NT2/D1 (cell line): ENCODE data around the gene ABCG8.

Source experiments
- DNase-seq: peaks from one replicate; pipeline ENCODE4 v3.0.0-alpha.2; 2011; ENCODE audit warnings: low read depth, low spot score
- H3K27me3 ChIP-seq: 2 replicates; pipeline ENCODE4 v1.6.0; 2011; ENCODE audit warnings: mild to moderate bottlenecking; ENCODE audit not compliant: insufficient read length, insufficient read depth
- H3K36me3 ChIP-seq: 2 replicates; pipeline ENCODE4 v1.6.1; 2011; ENCODE audit warnings: mild to moderate bottlenecking, low read length, mixed read lengths; ENCODE audit not compliant: insufficient read depth, insufficient read length
- H3K4me1 ChIP-seq: 2 replicates; pipeline ENCODE4 v1.5.1; 2011; ENCODE audit not compliant: insufficient read depth, insufficient read length
- H3K4me3 ChIP-seq: 2 replicates; pipeline ENCODE4 v1.5.1; 2011; ENCODE audit warnings: low read depth; ENCODE audit not compliant: insufficient read length
- H3K9ac ChIP-seq: 2 replicates; pipeline ENCODE4 v1.6.0; 2011; ENCODE audit warnings: low read depth; ENCODE audit not compliant: insufficient read length
- H3K9me3 ChIP-seq: 2 replicates; pipeline ENCODE4 v1.5.1; 2011; ENCODE audit warnings: mild to moderate bottlenecking, low read length; ENCODE audit not compliant: insufficient read depth
- SUZ12 ChIP-seq: IDR thresholded peaks from 2 replicates; pipeline ENCODE4 v1.6.1; 2011; ENCODE audit not compliant: insufficient read length, insufficient read depth; ENCODE audit errors: extremely low read depth
- YY1 ChIP-seq: IDR thresholded peaks from 2 replicates; pipeline ENCODE4 v1.6.1; 2011; ENCODE audit not compliant: insufficient read length, insufficient read depth
- ZNF274 ChIP-seq: IDR thresholded peaks from 2 replicates; pipeline ENCODE4 v1.6.1; 2011; ENCODE audit warnings: mild to moderate bottlenecking, low read depth, low read length

ABCG8 gene

GRCh38 chr2:43838560-43839267, at the start of gene ABCG8, which contains the start of gene ABCG5:
TSS of gene ABCG8 (plus strand) at chr2:43838971. CDS start at chr2:43839054, 83 bp downstream.
TSS of gene ABCG5 (minus strand) at chr2:43838839. CDS start at chr2:43838679, 160 bp downstream.
- TF ChIP-seq YY1 (no peak), SUZ12 (no peak), ZNF274 (no peak)
- H3K9me3 ChIP-seq = no peaks in the 10 kb centered on the region
- no peak within 1 kb of the TSS for H3K4me3 ChIP-seq
- H3K27me3 ChIP-seq = no peaks in the 10 kb centered on the region
- DNase-seq = no peak
- H3K9ac ChIP-seq = no peak within 1 kb of the TSS
- no peaks in the 10 kb centered on the region for H3K36me3 ChIP-seq
- H3K4me1 ChIP-seq = no peaks in the 10 kb centered on the region

- no peak for TF ChIP-seq ZNF274
- no peak for TF ChIP-seq YY1
- no peak for TF ChIP-seq SUZ12
- no peak overlapping the region for H3K9ac ChIP-seq
- no peak for DNase-seq
- H3K4me1 ChIP-seq = no peaks in the 10 kb centered on the region
- no peak overlapping the region for H3K4me3 ChIP-seq
- peaks cover 8% of the 10 kb centered on the region for H3K36me3 ChIP-seq
- H3K27me3 ChIP-seq = no peaks in the 10 kb centered on the region
- H3K9me3 ChIP-seq = no peaks in the 10 kb centered on the region
Measured at GRCh38 chr2:43790147-43790546, 48.6 kb upstream of the ABCG8 start.

GRCh38 chr2:43791035-43791765, 47.6 kb upstream of the ABCG8 start:
- peaks cover 6% of the 10 kb centered on the region for H3K36me3 ChIP-seq
- H3K27me3 ChIP-seq = no peaks in the 10 kb centered on the region
- H3K9ac ChIP-seq = no peak overlapping the region
- H3K9me3 ChIP-seq = no peaks in the 10 kb centered on the region
- no peak for DNase-seq
- H3K4me1 ChIP-seq = no peaks in the 10 kb centered on the region
- no peak overlapping the region for H3K4me3 ChIP-seq
- TF ChIP-seq YY1 = no peak
- TF ChIP-seq SUZ12 = no peak
- no peak for TF ChIP-seq ZNF274

DNA sequence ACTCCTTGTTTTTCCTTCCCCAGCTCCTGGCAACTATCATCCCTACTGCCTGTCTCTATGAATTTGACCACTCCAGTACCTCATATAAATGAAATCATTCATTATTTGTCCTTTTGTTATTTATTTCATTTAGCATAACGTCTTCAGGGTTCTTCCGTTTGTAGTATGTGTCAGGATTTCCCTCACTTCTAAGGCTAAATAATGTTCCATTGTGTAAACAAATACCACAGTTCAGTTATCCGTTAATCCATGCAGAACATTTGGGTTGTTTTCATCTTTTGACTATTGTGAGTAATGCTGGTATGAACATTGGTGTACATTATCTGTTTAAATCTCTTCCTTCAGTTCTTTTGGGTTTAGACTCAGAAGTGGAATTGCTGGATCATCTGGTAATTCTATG, 46.1 kb upstream of the ABCG8 start:
- Histone ChIP-seq H3K9ac (no peak overlapping the region), H3K36me3 (peaks cover 5% of the 10 kb centered on the region), H3K9me3 (no peaks in the 10 kb centered on the region), H3K4me1 (no peaks in the 10 kb centered on the region), H3K4me3 (no peak overlapping the region), H3K27me3 (no peaks in the 10 kb centered on the region)
- no peak for TF ChIP-seq SUZ12
- TF ChIP-seq YY1 = no peak
- TF ChIP-seq ZNF274 = no peak
- DNase-seq = no peak

DNA sequence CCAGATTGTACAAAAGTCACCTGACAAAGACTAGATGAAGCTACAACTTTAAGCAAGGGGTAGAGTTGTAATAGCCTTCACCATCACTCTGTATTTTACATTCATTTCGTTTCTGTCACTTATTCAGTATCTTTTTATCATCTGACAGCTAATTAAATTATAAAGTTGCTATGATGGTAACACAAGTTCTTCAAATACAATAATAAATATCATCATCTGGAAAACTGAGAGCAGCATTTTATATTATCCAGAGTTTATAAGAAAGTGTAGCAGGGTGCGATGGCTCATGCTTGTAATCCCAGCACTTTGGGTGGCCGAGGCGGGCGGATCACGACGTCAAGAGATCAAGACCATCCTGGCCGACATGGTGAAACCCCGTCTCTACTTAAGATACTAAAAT, 43.8 kb upstream of the ABCG8 start:
- TF ChIP-seq SUZ12 = no peak
- no peak for TF ChIP-seq ZNF274
- TF ChIP-seq YY1 = no peak
- Histone ChIP-seq H3K9ac (no peak overlapping the region), H3K4me1 (no peaks in the 10 kb centered on the region), H3K36me3 (no peaks in the 10 kb centered on the region), H3K9me3 (no peaks in the 10 kb centered on the region), H3K4me3 (no peak overlapping the region), H3K27me3 (no peaks in the 10 kb centered on the region)
- DNase-seq = no peak

- no peaks in the 10 kb centered on the region for H3K9me3 ChIP-seq
- H3K4me1 ChIP-seq = no peaks in the 10 kb centered on the region
- no peak for DNase-seq
- no peak for TF ChIP-seq ZNF274
- TF ChIP-seq YY1 = no peak
- no peak for TF ChIP-seq SUZ12
- no peaks in the 10 kb centered on the region for H3K36me3 ChIP-seq
- H3K4me3 ChIP-seq = no peak overlapping the region
- no peak overlapping the region for H3K9ac ChIP-seq
- H3K27me3 ChIP-seq = no peaks in the 10 kb centered on the region
Measured at GRCh38 chr2:43796206-43796605, 42.6 kb upstream of the ABCG8 start.

DNA sequence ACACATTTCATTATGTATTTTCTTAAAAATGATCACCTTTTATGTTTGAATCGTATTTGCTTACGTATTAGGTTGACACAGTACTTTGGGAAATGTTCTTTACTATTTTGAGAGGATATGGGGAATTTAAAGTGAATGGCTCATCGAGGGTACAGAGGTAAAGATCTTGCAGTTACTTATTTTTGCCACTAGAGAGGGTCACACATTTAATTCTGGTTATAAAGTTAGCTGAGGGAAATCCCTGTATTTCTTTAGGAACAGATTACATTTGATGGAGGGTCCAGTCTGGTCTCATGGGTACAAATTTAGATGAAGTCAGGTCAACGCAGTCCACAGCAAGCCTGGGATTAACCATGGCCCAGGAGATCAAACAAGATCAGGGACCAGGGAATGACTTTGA, 40.5 kb upstream of the ABCG8 start:
- no peaks in the 10 kb centered on the region for H3K4me1 ChIP-seq
- no peaks in the 10 kb centered on the region for H3K9me3 ChIP-seq
- TF ChIP-seq SUZ12 = no peak
- no peak for TF ChIP-seq YY1
- no peak for TF ChIP-seq ZNF274
- no peak for DNase-seq
- no peak overlapping the region for H3K9ac ChIP-seq
- H3K27me3 ChIP-seq = no peaks in the 10 kb centered on the region
- H3K4me3 ChIP-seq = no peak overlapping the region
- no peaks in the 10 kb centered on the region for H3K36me3 ChIP-seq
